Erythroblast (primary cell): ENCODE data around the gene CALML5.

Source experiments
- DNase-seq, 2 experiments: peaks; one replicate each; lab custom pipeline; 2025; lab: John Stamatoyannopoulos, UW
- GATA1 ChIP-seq: IDR thresholded peaks from 2 replicates; pipeline ENCODE4 v1.6.1; 2011; ENCODE audit warnings: low read depth, mild to moderate bottlenecking, control low read depth, low read length, moderate library complexity
- POLR2A ChIP-seq: IDR thresholded peaks from 2 replicates; pipeline ENCODE4 v1.6.1; 2011; ENCODE audit warnings: mild to moderate bottlenecking, low read length

CALML5 gene

GRCh38 chr10:5496261-5497250 is 2.8 kb downstream of the CALML5 start:
- TF ChIP-seq GATA1 = no peak
- TF ChIP-seq POLR2A = no peak
- no peak for DNase-seq

DNA sequence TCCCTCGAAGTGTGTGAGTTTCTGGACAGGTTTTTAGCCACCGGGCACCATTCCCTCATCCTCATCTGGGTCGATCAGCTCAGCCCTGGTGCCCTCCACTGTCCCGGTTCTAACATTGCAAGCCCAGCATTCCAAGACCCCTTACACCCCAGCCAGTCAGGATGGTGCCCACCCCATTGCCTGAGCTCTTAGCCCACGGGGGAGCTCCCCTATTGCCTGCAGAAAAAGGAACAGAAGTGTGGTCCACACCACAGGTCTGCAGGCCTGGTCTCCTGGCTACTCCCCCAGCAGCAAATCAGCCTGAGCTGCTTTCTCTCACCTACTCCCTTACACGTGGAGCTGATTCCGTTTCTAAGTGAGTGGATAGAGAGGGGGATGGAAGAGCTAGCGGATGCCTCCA is 4.8 kb downstream of the CALML5 start:
- TF ChIP-seq GATA1 (no peak), POLR2A (no peak)
- no peak for DNase-seq

DNA sequence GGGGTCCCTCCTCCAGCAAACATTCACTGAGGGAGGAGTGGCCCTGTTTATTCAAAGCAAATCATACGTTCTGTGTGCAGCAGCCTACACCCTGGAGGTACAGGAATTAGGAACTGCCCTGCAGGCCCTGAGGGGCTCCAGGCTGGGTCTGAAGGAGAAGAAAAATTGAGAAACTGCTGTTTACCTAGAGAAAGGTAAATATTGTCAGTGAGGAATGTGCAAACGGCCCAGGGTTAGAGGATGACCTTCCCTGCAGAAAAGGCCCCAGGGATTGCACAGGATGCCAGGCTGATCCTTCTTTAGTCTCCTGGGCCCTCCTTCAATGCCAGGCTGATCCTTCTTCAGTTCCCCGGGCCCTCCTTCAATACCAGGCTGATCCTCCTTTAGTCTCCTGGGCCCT is 5.7 kb downstream of the CALML5 start:
- TF ChIP-seq POLR2A (no peak), GATA1 (no peak)
- DNase-seq = no peak

- TF ChIP-seq GATA1 (no peak), POLR2A (no peak)
- DNase-seq = no peak
These were observed 6.3 kb downstream of the CALML5 start for GRCh38 chr10:5492929-5493576.

DNA sequence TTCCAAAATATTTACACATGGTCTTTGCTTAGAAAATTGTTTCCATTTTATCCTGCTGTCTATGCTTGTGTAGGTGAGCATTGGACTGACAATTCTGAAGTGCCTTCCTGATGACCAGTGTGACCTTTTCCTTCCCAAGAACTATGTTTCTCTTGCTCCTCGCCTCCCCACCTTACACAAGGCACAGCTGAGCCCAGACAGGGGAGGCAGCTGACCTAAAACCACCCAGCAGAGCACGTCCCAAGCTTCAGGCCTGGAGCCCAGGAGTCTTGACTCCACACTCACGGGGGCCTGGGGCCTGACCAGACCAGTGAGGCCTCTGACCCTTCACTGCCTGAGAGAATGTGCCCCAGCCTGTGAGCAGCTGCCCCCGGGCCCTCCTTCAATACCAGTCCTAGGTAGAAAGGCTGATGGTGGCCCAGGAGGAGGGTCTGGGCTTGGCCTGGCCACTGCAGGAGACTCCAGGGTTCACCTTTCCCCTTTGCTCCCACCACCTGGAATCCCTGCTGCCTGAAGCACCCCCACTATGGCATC is 7.0 kb downstream of the CALML5 start:
- no peak for DNase-seq
- no peak for TF ChIP-seq GATA1
- no peak for TF ChIP-seq POLR2A

DNA sequence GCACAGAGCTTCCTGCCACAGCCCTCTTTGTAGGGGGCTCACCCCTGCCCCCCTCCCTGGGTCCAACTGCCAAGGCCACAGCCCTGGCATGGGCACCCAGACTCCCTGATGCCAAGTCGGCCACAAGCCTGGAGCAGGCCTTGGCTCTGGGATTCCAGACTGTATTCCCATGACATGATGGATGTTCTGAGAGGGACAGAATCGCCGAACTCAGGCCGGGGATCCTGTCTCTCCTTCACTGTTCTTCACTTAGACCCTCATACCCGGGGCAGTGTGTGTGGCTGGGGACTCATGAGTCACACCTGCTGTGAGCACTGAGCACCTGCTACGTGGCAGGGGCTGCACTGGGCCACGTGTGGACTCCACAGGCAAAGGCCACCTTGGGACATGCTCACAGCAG is 7.9 kb downstream of the CALML5 start:
- DNase-seq = no peak
- no peak for TF ChIP-seq GATA1
- no peak for TF ChIP-seq POLR2A

DNA sequence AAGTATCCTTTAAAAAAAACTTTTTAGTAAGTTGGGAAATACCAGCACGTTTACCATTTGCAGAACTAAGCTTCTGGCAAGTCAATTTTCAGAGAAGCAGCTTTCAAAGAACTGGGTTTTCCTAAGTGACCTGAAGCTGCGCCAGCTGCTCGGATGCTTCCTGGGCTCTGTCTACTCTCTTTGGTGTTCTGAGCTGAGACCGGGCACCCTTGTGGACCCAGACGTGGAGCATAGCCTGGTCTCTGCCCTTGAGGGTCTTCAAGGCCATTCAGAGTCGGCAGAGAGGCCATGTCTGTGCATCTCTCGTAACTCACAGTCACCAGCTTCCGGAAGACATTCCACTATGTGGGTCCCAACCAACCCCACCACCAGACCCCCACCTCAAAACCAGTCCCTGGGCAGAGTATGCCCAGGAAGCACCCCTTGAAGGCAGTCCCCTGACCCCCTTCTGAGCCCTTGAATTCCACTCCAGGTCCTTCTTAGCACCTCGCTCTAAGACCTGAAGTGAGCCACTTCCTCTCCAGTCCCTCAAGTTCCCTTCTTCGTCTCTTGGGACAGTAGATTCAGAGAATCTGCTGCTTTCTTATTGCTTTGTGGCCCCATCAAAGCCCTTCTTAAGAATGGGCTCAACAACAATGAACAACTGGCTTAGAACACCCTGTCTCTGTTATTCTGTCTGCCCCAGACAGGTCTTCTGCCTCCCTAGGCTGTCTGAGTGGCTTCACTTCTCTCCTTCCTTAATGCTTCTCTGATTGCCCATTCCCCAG is 8.5 kb downstream of the CALML5 start:
- DNase-seq = no peak

GRCh38 chr10:5490032-5490431 is 9.3 kb downstream of the CALML5 start:
- no peak for TF ChIP-seq POLR2A
- TF ChIP-seq GATA1 = no peak
- no peak for DNase-seq

More for the DNA sequence above, 8.5 kb downstream of the CALML5 start:
- no peak for TF ChIP-seq POLR2A
- TF ChIP-seq GATA1 = no peak

DNA sequence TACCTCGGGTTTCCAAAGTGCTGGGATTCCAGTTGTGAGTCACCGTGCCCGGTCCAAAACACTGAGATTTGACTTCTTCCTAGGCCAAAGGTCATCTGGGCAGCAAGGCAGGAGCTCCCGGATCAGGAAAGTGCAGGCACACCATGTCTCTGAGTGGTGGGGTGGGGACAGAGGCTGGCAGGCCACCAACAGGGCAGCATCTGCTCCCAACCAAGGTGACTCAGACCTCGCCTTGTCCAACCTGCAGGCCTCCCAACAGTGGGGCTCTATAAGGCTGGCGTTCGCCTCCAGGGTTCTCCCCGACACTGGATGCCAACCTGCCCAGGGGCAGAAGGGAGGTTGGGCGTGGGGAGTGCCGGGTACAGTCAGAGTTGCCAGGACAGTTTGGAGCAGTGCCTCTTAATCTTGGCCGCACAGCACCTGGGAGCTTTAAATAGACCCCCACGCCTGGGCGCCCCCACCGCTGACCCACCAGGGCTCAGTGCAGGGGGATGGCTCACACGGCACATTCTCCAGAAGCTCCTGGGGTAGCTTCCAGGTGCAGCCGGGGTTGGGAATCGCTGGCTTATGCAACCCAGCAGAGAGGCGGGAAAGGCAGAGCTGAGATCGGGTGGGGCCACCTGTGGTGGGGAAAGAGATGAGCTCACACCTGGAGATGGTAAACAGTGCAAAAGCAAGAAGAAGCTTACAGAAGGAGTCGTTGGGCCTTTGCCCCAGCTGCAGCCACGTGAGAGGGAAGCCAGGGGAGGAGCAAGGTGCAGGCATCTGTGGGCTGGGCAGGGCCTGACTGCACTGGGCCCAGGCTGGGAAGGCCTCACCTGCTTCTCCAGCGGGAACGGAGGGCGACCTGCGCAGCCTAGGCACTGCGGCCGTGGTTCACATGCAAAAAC is 10.9 kb downstream of the CALML5 start:
- TF ChIP-seq POLR2A (no peak), GATA1 (no peak)
- DNase-seq = no peak

DNA sequence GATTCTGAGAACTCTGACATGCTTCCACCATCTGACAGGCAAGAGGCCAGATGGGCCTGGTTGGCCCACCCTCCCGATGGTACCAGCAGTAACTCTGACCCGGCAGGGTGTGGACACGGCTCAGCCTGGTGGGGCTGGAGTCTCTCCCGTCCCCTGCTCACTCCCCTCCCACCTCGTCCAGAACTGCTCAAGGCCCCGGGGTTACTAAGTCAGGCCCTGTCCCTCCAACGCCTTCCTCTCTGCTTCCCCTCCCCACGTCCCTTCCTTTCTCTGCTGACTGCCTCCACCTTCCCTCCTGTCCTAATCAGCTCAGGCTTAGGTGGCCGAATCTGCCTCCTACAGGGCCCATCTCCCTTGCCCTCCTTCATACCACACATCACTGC is 12.5 kb downstream of the CALML5 start:
- TF ChIP-seq POLR2A = no peak
- no peak for TF ChIP-seq GATA1
- DNase-seq = no peak

- TF ChIP-seq POLR2A (no peak), GATA1 (no peak)
- DNase-seq = no peak
These were observed 13.2 kb downstream of the CALML5 start for GRCh38 chr10:5485948-5486852.

DNA sequence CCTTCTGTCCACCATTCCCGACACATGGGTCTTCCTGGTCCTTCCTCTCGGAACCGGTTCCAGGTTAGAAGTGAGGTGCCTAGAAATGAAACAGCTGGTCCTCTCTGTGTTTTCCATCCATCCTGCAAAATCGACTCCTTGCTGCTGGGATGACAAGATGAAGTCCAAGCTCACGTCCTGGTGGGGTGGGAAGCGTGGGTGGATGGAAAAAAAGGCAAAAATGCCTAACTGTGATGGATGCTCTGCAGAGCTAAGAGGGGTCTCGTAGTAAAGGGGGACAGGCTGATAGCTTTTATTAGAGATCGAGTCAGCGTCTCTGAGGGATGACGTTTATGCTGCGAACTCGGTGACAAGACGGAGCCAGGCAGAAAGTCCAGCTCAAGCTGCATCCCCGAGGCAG is 14.1 kb downstream of the CALML5 start:
- TF ChIP-seq POLR2A (no peak), GATA1 (no peak)

More for the DNA sequence above, 14.1 kb downstream of the CALML5 start:
- no peak for DNase-seq
